NCI-H146 (cell line): ENCODE measurements around the gene CRYBA4.
A peak's percentile ranks its signal among the peaks of the same experiment; 100 is the strongest.

Source experiments
- DNase-seq: peaks from one replicate; lab custom pipeline; 2025; lab: John Stamatoyannopoulos, UW

Gene CRYBA4

DNA sequence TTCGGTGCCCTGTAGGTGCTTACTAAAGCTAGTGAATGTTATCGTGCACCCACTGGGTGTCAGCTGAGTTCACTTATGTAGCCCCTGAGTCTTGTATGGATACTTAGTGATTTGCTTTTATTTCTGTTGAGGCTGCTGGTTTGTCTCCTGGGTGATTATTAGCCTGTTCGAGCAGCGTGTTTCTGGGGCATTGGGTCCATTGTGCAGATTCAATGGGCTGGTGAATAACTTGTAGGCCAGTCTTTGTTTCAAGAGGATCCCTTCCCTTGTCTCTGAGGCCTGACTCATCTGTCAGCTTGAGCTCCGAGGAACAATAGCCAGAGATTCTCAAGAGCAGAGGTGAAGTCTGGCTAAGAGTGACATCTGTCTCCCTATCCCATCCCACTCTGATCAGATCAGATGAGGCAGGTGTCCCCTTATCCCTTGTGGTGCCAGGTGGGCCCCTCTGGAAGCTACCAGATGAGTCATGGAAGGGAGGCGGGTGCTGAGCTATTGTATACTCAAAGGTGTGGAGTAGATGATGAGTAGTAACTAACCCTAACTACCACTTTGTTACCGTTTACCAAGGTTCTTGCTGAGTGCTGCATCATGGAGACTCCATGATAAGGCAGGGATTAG lies 39.3 kb downstream of the CRYBA4 start:
- peak; percentile 52 for DNase-seq

DNA sequence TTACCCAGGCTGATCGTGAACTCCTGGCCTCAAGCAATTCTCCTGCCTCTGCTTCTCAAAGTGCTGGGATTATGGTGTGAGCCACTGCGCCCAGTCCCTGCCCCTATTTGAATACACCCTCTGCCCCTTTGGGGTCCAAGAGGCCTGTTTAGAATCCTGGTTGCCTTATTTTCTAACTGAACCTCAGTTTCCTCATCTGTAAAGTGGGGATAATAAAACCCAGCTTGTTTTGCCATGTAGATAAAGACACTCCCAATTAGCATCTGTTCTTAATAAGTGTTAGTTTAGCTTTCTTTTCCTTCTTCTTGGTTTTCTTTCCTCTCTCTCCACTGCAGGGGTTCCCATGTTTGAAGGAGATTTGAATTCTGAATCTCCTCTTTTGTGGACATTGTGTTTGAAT lies 40.4 kb downstream of the CRYBA4 start:
- DNase-seq = no peak

DNA sequence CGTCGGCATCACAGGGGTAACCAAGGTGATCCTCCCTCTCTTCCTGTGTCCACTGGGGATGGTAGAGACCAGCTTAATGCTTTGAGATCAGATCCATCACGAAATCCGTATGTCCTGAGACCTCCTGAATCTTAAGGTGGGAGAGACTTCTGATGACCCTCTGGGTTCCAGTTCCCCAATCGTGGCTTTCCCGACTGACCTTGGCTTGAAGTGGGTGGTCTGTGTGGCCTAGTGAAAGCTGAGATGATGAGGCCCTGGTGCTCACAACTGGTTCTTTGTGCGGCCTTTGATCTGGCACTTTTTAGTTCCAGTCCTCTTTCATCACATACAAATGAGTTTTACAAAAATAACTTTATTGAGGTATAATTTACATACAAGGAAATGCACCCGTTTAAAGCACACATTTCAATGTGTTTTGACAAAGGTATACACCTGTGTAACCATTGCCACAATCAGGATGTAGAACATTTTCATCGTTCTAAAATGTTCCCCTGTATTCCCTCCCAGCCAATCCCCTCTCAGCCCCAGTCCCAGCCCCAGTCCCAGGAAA lies 41.7 kb downstream of the CRYBA4 start:
- no peak for DNase-seq

DNA sequence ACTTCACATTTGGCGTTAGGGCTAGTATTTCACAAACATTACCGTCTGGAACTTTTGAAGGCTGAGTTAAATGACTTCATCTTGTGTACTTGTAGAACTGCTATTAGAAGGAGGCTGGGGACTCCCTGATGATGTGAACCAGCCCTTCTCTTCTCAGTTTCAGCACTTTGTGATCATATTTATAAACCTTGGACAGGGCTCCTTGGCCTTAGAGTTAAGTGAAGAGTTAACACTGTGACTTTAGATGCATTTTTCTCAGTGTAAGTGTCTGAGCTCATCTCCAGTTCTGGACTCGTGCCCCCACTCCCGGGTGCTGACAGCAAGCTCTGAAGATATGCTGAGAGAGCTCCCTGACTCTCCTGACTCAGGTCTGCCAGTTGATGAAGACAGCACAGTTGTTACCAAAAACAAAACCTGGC lies 44.1 kb downstream of the CRYBA4 start:
- no peak for DNase-seq

DNA sequence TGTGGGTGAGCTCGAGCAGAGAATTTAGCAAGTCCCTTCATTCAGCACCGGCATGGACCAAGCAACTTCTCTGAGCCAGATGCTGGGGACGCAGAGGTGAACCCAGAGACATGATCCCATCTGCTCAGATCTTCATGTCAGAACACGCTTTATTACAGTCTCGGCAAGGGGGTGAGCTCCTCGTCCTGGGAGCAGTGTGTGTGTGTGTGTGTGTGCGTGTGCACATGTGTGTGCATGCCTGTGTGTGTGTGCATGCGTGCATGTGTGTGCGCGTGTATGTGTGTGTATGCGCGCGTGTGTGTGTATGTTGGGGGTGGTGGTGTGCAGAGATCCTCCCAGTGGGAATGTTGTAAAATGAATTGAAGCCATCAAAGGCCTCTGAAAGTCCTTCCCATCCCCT lies 45.4 kb downstream of the CRYBA4 start:
- DNase-seq = no peak

DNA sequence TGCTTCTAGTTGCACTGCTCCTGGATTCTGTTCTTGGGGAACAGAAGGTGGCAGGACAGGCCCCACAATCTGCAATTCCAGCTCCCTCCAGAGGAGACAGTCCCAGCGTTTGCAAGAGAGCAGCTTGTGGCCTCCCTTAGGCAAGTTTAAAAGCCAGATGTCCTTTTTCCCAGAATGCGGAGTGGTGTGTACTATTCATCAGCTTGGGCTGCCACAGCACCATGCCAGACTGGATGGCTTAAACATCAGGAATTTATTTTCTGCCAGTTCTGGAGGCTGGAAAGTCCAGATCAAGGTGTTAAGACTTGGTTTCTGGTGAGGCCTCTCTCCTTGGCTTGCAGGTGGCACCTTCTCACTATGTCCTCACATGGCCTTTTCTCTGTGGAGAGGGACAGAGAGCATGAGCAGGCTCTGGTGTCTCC lies 47.3 kb downstream of the CRYBA4 start:
- DNase-seq = peak; percentile 1

DNA sequence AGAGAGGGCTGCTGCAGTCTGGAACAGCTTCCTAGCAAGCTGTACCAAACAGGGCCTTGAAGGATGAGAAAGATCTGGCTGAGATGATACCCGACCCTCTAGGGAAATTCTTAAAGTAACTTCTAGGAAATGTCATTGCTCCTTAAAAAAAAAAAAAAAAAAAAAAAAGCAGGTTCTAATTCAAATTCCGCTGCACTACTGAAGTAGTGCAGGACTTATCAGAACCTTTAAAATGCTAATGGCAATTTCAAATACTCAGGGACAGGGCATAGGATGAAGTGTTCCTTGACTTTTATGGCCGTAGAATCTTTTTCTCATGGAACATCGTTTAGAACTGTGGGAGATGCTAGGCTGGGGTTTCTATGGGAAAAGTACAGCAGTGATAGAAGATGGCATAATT lies 48.7 kb downstream of the CRYBA4 start:
- no peak for DNase-seq

DNA sequence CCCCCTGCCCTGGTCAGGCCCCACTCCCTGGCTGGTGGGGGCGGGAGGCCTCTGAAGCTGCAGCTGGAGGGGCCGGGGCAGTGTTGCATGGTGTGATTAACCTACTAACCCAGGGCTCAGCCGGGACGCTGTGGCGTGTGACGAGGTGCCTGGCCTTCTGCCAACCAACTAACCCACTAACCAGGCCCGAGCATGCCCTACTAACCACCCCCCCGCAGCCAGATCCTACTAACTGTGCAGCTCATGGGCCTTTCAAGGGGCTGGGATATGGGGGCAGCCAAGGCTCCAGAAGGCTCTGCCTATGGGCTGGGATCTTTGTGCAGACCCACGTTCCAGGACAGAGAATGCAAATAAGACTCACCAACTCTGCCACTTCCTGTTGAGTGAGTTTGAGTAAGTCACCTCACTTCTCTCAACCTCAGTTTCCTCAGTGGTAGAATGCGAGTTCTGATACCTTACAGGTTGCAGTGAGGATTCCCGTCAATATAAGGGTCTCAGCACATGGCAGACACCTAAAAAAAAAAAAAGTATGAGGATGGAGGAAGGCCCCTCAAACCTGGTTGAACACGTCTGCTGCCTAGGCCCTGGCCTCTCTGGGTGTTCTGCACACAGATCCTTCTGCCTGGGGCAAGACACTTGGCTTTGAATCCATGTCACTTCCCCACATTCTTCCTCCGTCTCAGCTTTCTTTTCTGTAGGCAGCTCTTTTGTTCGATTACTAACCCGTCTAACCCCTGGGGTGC lies 49.7 kb downstream of the CRYBA4 start:
- no peak for DNase-seq

DNA sequence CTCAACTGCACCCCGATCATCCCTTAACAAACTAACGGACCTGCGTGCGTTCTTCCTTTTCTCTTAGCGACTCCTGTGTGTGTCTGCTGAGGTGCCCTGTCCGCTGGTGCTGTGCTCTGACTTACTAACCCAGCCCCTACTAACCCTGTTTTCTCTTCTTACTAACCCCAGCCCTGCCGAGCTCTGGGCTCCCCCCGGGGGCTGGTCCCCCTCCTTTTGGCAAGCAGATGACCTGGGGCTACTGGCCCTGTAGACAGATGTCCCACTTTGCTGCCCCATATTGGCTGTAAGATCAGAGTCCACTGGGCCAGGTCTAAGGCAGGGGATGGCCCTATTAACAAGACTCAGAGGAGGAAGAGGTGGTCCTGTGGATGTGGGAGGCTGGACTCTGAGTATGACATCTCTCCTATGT lies 50.3 kb downstream of the CRYBA4 start:
- peak; percentile 56 for DNase-seq

DNA sequence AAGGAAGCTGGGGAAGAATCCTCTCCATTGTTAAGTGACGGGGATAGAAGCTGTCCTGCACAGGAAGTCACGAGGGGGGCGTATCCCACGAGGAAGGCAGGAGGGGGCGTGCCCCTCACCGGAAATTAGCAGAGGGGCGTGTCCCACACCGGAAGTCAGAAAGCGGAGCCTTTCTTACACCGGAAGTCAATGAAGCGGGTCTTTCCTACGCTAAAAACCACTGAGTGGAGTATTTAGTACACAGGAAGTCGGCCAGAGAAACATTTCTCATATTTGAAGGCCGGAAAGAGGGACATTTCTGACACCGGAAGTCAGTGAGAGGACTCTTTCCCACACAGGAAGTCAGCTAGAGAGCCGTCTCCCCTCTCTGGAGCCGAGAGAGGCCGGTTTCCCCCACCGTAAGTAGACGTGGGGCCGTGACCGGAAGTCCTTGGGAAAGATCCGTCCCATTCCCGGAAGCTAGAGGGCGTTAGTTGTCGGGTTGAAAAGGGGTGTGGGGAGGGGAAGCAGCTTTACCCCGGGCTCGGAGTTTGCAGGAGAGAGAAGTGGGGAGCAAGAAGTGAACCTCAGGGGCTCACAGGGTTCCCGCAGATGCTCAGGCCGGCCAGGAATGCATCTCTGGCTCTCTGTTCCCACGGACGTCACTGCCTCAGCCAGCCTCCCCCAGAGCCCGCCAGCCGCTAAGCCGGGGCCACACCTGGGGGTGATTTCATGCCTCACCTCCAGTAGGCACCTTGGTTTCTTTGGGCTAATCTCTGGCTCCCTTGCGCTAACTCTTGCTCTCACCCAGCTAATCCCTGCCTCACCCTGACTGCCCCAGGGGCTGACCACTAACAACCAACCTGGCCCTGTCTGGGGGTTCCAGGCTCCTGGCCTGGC lies 51.1 kb downstream of the CRYBA4 start:
- DNase-seq = peak; percentile 95

DNA sequence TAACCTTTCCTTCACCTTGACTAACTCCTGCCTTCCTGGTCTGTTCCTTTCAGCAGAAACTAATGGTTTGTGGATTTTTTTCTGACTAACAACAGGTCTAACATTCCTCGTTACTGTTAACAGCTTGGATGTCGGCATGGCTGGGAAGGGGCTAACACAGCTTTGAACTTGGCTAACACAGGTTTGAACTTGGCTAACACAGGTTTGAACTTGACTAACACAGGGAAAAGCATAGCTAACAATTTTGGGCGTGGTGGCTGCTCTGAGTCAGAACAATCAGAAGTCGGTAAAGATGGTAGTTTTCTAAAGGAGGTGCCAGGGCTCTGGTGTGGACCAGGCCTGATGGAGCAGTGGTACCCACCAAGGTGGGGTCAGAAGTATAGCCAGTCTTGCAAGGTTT lies 51.7 kb downstream of the CRYBA4 start:
- no peak for DNase-seq

DNA sequence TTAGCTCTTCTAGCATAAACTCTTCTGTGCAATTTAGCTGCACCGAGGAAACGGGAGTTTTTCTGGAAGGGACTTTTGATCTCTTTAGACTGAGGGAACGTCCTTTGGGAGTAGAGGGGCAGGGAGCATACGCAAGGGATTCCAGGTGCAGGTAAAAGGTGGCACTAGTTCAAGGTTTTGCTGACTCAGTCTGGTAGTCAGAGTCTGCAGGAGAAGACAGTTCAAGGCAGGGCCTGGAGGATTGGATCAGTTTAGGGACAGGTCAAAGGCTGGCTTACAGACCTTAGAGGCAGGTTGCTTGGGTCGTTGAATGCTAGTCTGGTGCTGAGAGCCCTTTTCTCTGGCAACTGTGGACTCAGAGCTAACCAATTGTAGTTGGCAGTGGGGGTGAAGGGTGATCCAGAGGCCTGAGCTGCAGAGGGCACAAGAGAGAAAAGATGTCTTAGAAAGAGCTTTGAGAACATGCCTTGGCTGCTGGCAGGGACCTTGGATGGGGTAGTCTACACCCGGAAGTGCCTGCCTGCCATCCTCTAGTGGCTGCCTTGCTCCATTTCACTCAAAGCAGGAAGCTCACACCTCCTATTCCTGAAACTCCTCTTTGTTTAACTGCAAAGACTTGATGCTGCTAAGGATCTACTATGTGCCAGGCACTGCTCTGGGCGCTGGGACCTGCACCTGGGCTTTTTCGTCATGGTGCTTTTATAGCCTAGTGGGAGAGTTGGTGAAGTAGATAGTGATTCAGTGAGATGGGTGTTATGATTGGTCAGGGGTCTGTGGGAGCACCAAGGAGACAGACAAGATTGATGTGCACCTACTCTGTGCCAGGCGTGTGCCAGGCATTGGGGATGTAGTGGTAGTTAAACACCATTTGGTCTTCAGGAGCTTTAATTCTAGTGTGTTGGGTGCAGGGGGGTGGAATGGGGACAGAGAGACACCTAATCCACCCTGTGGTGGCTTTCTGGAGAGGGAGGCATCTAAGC lies 52.7 kb downstream of the CRYBA4 start:
- DNase-seq = peak; percentile 52

DNA sequence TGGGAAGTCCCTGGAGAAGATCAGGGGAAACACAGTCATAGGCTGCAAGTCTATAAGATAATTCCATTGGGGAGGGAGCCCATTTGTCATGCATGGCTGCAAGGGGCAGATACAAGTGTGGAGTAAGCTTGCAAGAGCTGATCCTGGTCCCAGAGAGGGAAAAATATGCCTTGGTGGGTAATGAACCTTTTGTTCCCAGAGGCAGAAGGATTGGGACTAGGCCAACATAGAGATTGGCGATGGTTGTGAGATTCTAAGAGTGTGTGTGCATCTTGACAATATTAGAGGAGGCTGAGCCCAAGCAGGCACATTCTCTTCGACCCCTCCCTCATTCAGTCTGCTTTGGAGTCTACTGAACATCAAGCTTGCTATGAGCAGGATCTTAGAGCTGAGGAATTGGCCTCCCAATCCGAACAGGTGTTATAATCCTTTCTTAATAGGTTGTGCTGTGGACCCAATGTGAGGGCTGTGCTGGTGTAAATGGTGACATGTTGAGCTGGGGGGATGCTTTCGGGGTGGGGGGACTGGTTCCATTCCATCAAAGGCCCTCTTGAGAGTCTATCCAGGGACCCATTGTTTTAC lies 54.0 kb downstream of the CRYBA4 start:
- peak; percentile 18 for DNase-seq

DNA sequence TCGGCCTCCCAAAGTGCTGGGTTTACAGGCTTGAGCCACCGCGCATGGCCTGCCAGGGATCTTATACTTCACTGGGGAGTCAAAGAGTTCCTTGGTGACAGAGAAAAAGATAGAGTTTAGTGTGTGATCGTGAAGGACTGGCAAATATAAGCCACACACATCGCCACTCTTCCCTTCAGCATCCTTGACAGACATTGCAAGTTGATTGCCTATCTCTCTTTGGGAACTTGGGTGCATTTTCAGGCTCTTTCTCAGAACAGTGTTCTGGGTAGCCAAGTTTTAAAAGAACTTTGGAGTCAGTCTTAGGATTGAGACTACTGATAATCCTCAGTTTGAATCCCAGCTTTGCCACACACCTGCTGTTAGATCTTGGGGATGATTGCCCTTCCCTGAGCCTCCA lies 55.5 kb downstream of the CRYBA4 start:
- no peak for DNase-seq

DNA sequence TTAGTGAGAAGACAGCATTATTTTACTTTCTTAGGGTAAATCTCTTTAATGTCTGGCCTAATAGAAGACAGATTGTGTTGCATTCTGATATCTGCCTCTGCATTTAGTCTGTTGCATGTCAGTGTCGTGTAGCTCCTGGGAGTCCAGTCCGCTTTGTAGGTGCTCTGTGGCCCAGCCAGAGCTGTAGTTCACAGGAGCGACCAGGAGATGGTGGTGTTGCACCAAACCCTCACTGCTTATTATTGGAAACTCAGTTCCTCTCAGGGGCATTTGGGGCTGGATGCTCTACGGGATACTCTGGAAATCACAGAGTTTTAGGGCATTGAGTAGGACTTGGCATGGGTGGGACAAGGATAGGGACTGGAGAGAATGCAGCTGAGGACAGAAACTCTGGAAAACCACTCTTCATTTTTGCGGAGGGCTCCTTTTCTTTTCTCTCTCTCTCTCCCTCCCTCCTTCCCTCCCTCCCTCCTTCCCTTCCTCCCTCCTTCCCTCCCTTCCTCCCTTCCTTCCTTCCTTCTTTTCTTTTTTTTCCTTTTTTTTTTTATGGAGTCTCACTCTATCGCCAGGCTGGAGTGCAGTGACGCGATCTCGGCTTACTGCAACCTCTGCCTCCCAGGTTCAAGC lies 57.4 kb downstream of the CRYBA4 start:
- DNase-seq = peak; percentile 39
